AG04450 (cell line): ENCODE results near the gene ST8SIA6. TPM values are rescaled to one million over a fixed set of nuclear protein-coding genes. Genes with fewer than 3 reads are reported as not detected.

Experiments
- CTCF ChIA-PET: fragments of 300-600, 350-600 bp; formaldehyde crosslinking; extraction: SDS; loops from one replicate; lab custom pipeline; 2022; ENCODE audit warnings: antibody characterized with exemption, inconsistent platforms; lab: Charles Lee
- POLR2A ChIA-PET: fragments of 350-600 bp; formaldehyde crosslinking; extraction: SDS; loops from one replicate; lab custom pipeline; 2021; ENCODE audit warnings: antibody characterized with exemption, inconsistent platforms; lab: Yijun Ruan, JAX
- DNase-seq: peaks from one replicate; pipeline ENCODE4 v3.0.0-alpha.2; 2011; ENCODE audit warnings: low read depth, low spot score
- H3K27ac ChIP-seq: one replicate; pipeline ENCODE4 v1.5.1; 2012; ENCODE audit warnings: low read depth, low read length, control low read depth
- H3K27me3 ChIP-seq: one replicate; pipeline ENCODE4 v1.6.0; 2012; ENCODE audit warnings: low read length; ENCODE audit not compliant: control insufficient read depth, insufficient read depth
- H3K4me3 ChIP-seq: 2 replicates; pipeline ENCODE4 v1.5.1; 2011; ENCODE audit warnings: mild to moderate bottlenecking, low read depth, low read length, control low read depth
- H3K9me3 ChIP-seq: 2 replicates; pipeline ENCODE4 v1.5.1; 2012; ENCODE audit warnings: low read length; ENCODE audit not compliant: control insufficient read depth, insufficient read depth
- CTCF ChIP-seq: IDR thresholded peaks from 2 replicates; pipeline ENCODE4 v1.5.1; 2011; ENCODE audit warnings: low read depth, low read length, control low read depth, inconsistent platforms
- polyA plus RNA-seq: library from polyadenylated mRNA; depleted of rRNA; stranded (reverse); fragments of >200 nt; gene quantifications from 2 replicates; pipeline ENCODE4 v1.2.3, GENCODE V29; 2011

The ST8SIA6 gene
- polyA plus RNA-seq, 1 experiment, result not detected

GRCh38 chr10:17356820-17357219 is 97.6 kb downstream of the ST8SIA6 start:
- no peak for TF ChIP-seq CTCF
- no peak overlapping the region for H3K27ac ChIP-seq
- ChIA-PET CTCF (no interaction called here), POLR2A (no interaction called here)
- H3K27me3 ChIP-seq, result no peaks in the 10 kb centered on the region
- DNase-seq, result no peak
- H3K9me3 ChIP-seq, result no peaks in the 10 kb centered on the region
- H3K4me3 ChIP-seq, result no peak overlapping the region

GRCh38 chr10:17354781-17355180 is 99.6 kb downstream of the ST8SIA6 start:
- Histone ChIP-seq H3K4me3 (no peak overlapping the region), H3K9me3 (no peaks in the 10 kb centered on the region), H3K27ac (no peak overlapping the region), H3K27me3 (no peaks in the 10 kb centered on the region)
- no peak for DNase-seq
- ChIA-PET POLR2A (no interaction called here), CTCF (interaction anchor here (3.8 kb wide), 1 partner anchor 21 kb away, joined by 16 read pairs; no protein-coding TSS in a partner anchor)
- TF ChIP-seq CTCF, result no peak

- no peak overlapping the region for H3K4me3 ChIP-seq
- ChIA-PET CTCF (interaction anchor here (2.0 to 3.8 kb wide), 2 partner anchors 22 to 55 kb away, joined by 7 to 16 read pairs; no protein-coding TSS in a partner anchor), POLR2A (no interaction called here)
- H3K27ac ChIP-seq, result no peak overlapping the region
- no peaks in the 10 kb centered on the region for H3K27me3 ChIP-seq
- DNase-seq, result no peak
- H3K9me3 ChIP-seq, result no peaks in the 10 kb centered on the region
- TF ChIP-seq CTCF, result no peak
Observed at GRCh38 chr10:17353568-17354300, 100.7 kb downstream of the ST8SIA6 start.

GRCh38 chr10:17352583-17352982 is 101.8 kb downstream of the ST8SIA6 start:
- no peak overlapping the region for H3K27ac ChIP-seq
- no peaks in the 10 kb centered on the region for H3K27me3 ChIP-seq
- H3K4me3 ChIP-seq, result no peak overlapping the region
- DNase-seq, result no peak
- no peaks in the 10 kb centered on the region for H3K9me3 ChIP-seq
- ChIA-PET CTCF (interaction anchor here (2.0 to 3.8 kb wide), 2 partner anchors 24 to 56 kb away, joined by 7 to 16 read pairs; no protein-coding TSS in a partner anchor), POLR2A (no interaction called here)
- TF ChIP-seq CTCF, result no peak

GRCh38 chr10:17351506-17351905 is 102.9 kb downstream of the ST8SIA6 start:
- ChIA-PET CTCF (no interaction called here), POLR2A (no interaction called here)
- no peaks in the 10 kb centered on the region for H3K9me3 ChIP-seq
- DNase-seq, result no peak
- H3K4me3 ChIP-seq, result no peak overlapping the region
- no peaks in the 10 kb centered on the region for H3K27me3 ChIP-seq
- no peak for TF ChIP-seq CTCF
- no peak overlapping the region for H3K27ac ChIP-seq
